Omental fat pad (tissue), 4 donors: ENCODE measurements around the gene CCNY. TPM values are rescaled to one million over a fixed set of nuclear protein-coding genes. Genes with fewer than 3 reads are reported as not detected.

Experiments used
- ATAC-seq: fragments of 150-250 bp; one replicate; pipeline ENCODE4 v1.9.1; 2016; ENCODE audit warnings: mild to moderate bottlenecking, moderate library complexity; ENCODE audit not compliant: low FRiP score
- DNase-seq: peaks from one replicate; pipeline ENCODE4 v3.0.0-alpha.2; 2019; ENCODE audit warnings: low spot score
- total RNA-seq, 4 donors: library from RNA; depleted of rRNA; stranded (reverse); fragments of >200 nt; gene quantifications; one replicate each; pipeline ENCODE4 v1.1.0, GENCODE V29; 2016
- TF ChIP-seq, protein P1 (sequence below), 3 donors: fragments of 450-650 bp; IDR thresholded peaks; one replicate each; pipeline ENCODE4 v1.5.1; 2016 to 2017; ENCODE audit warnings: antibody characterized with exemption in 3 of 3, mild to moderate bottlenecking in 3 of 3, moderate library complexity in 2 of 3

CCNY gene
- total RNA-seq, 4 donors from 2014 or later = 38.6 to 49.5 (median 47.2) TPM

DNA sequence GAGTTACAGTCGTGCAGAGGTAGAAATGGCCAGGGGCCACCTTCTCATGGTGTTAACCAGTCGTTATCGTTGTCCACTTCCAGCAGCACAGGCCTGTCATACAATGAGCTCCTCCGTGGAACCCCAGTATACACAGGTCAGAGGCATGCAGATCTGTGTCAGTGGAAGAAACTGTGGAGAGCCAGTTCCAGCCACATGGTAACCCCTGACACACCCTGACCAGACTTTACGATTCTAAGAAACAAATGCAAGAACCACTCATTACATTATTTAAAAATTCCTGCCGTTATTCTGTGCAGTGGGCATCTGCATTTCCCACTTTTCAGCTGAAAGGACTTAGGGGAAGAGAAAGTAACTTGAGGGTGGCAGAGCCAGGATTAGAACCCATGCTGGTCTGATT, 245.3 kb downstream of the CCNY start:
- ATAC-seq = no peak
- TF ChIP-seq, protein P1, sequence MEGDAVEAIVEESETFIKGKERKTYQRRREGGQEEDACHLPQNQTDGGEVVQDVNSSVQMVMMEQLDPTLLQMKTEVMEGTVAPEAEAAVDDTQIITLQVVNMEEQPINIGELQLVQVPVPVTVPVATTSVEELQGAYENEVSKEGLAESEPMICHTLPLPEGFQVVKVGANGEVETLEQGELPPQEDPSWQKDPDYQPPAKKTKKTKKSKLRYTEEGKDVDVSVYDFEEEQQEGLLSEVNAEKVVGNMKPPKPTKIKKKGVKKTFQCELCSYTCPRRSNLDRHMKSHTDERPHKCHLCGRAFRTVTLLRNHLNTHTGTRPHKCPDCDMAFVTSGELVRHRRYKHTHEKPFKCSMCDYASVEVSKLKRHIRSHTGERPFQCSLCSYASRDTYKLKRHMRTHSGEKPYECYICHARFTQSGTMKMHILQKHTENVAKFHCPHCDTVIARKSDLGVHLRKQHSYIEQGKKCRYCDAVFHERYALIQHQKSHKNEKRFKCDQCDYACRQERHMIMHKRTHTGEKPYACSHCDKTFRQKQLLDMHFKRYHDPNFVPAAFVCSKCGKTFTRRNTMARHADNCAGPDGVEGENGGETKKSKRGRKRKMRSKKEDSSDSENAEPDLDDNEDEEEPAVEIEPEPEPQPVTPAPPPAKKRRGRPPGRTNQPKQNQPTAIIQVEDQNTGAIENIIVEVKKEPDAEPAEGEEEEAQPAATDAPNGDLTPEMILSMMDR (IDR thresholded peaks at IDR 0.05) = no peak
- DNase-seq = no peak

DNA sequence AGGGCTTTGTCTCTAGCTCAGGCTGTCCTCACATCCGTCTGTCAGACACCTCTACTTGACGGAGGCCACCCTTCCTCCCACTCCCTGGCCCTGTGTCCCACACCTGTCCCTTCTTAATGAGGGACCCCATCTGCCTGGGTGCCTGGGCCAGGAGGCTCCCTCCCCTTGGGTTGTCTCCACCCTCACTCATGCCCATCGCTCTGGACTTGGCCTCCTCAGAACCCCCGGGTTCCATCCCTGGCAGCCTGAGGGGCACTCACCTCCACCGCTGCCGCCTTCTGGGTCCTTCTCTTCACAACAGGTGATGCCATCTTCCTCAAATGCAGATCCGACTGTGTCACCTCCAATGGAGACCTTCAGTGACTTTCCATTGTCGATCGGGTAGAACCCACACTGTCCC, 248.6 kb downstream of the CCNY start:
- no peak for ATAC-seq
- TF ChIP-seq, protein P1 (IDR thresholded peaks at IDR 0.05) = no peak
- DNase-seq = no peak

DNA sequence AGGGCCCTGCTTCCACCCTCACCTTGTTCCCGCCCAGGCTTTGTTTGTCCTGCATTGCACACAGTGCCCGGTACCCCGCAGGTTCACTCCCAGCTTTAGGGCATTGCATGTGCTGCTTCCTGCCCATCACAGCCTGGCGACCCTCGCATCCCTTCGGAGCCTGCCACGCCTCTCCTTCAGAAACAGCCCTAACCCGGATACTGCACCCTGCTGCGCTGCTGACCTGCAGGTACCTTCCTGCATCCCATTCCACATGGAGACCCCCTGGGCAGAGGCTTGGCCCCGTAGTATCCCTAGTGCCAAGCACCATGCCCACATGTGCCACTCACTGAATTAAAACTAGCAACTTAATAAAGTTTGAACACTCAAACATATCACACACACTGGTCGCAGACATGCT, 249.0 kb downstream of the CCNY start:
- TF ChIP-seq, protein P1 (IDR thresholded peaks at IDR 0.05) = no peak
- no peak for DNase-seq
- no peak for ATAC-seq

DNA sequence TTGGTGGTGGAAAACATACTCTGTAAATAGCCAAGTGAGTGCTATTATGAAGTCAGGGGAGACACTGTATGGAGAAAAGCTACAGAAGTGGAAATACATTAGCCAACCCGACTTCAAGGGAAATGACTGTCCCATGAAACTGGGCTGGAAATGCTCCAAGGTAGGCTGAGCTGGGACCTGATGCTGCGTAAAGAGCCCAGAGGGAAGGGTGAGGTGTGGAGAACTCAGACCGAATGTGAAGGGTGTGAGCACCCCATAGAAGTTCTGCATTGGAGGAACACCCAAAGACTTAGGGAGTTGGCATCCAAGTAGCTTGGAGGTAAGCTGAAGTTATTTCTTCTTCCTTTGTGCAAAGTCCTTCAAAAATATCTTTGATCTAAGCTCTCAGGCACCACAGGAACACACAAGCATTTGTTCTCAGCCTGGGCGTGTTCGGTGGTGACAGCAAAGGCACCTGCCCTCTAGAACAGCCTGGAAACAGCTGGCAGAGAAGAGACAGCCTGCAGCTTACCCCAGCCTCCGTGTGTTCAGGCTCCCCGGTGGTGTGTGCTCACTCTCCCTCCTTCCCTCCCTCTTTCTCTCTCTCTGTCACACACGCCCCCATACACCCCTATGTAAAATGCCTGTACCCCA, 249.7 kb downstream of the CCNY start:
- TF ChIP-seq, protein P1 (IDR thresholded peaks at IDR 0.05) = no peak
- DNase-seq = no peak
- no peak for ATAC-seq

DNA sequence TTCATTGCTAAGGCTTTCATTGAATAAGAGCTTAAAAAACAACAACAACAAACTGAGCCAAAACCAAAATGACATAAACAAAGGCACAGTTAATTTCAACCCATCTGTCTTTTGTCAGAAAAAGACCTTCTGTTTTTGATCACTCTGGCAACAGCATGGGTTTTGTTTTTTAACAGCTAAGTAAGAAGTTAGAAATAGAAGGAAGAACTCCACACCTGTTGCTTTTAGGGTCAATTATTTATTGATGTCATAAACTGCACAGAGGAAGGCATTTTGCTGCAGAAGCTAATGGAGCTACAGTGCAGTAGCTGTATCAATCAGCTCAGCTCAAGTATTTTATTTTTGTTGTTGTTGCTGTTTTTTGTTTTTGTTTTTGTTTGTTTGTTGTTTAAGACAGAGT, 252.5 kb downstream of the CCNY start:
- ATAC-seq = no peak
- TF ChIP-seq, protein P1 (IDR thresholded peaks at IDR 0.05) = no peak
- no peak for DNase-seq

DNA sequence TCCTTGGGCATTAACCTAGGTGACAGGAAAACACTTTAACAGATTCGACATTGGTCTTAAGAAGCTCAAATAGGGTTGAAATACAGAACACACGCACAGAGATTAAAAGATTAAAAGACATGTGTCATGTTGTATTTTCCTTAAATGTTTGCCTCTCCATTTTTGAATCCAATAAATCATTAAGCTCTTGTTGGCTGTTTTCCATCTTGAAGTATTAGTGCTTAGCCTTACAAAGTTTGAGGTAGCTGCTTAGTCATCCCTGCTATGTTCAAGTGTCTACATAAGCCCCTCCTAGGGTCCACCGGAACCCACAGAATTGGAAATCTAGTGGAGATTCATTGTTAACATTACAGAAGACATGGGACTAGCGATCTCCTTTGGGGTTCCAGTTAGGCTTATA, 256.1 kb downstream of the CCNY start:
- ATAC-seq (no peak), DNase-seq (no peak)
- TF ChIP-seq, protein P1 (IDR thresholded peaks at IDR 0.05) = no peak
